GM15510 (cell line): ENCODE data around the gene MYO16.

Experiments
- POLR2A ChIP-seq: IDR thresholded peaks from 3 replicates; pipeline ENCODE4 v1.6.1; 2011; ENCODE audit warnings: borderline replicate concordance; ENCODE audit not compliant: insufficient read length; ENCODE audit errors: extremely low read depth

Gene MYO16

DNA sequence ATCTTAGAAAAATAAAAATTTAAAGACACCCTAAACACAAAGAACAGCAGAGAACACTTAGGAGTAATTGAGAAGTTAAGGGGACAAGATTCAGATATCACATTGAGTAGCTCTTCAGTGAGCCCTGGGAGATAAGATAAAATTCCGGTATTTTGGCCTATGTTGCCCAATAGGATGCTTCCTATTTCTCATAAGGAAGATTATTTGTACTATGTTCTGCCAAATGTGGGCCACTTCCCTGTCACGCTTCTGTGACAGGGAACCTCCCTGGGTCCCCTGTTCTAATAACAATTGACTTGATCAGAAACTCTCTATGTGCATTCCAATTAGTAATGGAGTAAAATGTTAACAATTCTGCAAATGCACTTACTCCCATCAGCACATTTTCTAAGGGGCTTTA, 310.7 kb downstream of the MYO16 start:
- TF ChIP-seq POLR2A: no peak

GRCh38 chr13:108943842-108944241, 314.4 kb downstream of the MYO16 start:
- TF ChIP-seq POLR2A: no peak

DNA sequence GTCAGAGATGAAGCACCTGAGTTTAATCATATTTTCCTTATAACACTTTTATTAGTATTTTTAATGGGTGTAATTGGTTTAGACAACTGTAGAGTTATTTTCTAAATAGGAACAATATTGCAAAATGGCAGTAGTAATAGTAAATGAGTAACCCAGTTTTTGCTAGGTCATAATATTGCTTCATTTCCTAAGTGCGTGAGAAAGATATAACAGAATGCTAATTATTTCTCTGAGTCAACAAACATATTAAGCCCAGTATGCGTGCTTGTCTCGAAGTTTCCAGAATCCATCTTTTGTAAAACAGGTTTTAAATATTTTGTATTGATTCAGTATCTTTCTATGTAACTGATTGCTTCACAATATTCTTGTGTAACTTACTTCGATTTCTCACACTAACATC, 315.3 kb downstream of the MYO16 start:
- no peak for TF ChIP-seq POLR2A

GRCh38 chr13:108947551-108948030, 318.2 kb downstream of the MYO16 start:
- TF ChIP-seq POLR2A: no peak

DNA sequence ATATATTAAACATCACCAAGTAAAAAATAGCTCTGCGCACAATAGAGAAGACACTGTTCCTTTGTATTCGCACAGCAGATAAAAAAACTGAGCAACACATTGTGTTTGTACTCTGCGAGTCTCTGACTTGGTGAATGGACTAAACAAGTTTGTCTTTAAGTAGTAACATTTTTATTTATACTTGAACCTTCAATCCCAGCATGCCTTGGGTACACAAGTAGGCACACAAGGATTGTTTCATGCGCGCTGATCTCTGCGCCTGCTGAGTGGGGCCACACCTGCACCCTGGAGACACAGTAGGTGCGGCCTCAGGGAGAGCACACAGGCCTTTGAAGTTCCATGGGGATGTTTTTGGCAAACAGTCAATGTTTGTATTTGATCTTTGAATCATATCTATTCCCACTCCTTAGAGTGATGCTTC, 318.9 kb downstream of the MYO16 start:
- TF ChIP-seq POLR2A: no peak

GRCh38 chr13:108950333-108951010, 321.1 kb downstream of the MYO16 start:
- TF ChIP-seq POLR2A: no peak

DNA sequence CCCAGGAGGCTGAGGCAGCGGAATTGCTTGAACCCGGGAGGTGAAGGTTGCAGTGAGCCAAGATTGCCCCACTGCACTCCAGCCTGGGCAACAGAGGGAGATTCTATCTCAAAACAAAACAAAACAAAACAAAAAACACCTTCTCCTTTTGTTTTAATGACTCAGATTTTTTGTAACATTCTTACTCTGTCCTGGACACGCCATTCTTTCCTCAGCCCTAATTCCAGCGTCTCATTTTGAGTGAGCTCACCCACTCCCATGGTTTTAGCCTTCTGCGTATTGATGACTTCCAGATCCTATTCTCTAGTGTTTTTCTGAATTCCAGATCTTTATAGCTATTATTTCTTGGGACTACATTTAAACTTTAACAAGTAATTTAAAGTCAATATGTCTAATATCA, 326.3 kb downstream of the MYO16 start:
- no peak for TF ChIP-seq POLR2A

- no peak for TF ChIP-seq POLR2A
These were observed 328.1 kb downstream of the MYO16 start for GRCh38 chr13:108957369-108958012.

DNA sequence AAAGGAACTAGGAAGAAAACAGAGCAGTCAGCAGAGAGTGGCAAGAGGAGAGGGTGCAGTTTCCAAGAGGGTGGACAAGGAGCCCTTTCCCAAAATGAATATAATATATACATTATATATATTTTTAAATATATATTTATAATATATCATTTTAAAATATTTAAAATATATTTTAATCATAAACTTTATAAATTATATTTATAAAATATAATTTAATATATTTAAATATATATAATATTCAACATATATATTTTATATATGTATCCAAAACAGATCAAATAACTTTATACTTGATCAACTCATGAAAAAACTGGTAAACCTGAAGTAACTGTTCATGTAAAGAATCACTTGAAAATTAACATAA, 328.6 kb downstream of the MYO16 start:
- no peak for TF ChIP-seq POLR2A

GRCh38 chr13:108959234-108959633, 329.8 kb downstream of the MYO16 start:
- no peak for TF ChIP-seq POLR2A

GRCh38 chr13:108960006-108960405, 330.6 kb downstream of the MYO16 start:
- TF ChIP-seq POLR2A: no peak

GRCh38 chr13:108961542-108962125, 332.2 kb downstream of the MYO16 start:
- no peak for TF ChIP-seq POLR2A

DNA sequence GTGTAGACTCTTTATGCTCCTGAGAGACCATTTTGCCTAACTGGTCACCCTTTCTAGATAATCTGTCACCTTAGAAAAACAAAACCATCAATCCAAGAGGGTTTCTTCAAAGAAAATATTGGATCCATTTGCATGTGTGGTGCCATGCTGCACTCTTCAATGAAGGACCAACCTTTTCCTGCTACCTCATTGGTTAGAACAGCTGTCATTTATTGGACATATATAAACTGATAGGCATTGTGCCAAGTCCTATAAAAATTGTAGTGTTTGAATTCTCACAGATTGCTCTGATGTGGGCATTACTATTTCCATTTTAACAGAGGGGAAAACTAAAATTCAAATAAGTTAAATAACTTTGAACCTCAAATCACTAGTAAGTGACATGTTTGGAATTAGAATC, 333.2 kb downstream of the MYO16 start:
- no peak for TF ChIP-seq POLR2A

DNA sequence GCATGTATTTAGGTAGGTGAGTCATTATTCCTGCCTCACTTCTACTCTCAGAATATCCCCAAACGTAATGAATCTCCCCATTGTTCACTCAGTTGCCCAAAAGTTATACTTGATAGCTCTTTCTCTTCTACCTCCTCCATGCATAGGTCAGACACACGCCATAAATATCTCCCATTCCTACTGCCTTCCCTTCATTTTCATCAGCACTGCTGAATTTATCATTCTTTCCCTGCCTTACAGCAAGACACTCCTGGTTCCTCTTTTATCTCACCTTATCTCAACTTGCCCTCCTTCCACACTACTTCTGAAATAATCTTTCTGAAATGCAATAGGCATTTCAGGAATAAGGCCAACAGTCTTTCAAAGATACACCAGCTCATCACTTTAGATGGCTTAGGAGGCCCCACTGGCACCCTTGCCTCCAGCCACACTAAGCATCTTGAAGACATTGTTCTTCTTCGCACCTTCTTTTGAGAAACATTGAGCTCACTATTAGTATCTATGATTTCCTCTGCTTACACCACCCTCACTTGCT, 333.9 kb downstream of the MYO16 start:
- no peak for TF ChIP-seq POLR2A

GRCh38 chr13:108963846-108964600, 334.6 kb downstream of the MYO16 start:
- TF ChIP-seq POLR2A: no peak
